Measurements from ENCODE around the gene HCN2.
"Not testable (repeated sequence)": the region's sequence is repeated elsewhere in the genome, so short reads cannot be mapped to it uniquely, and the experiment has no call there.

HCN2 gene

DNA sequence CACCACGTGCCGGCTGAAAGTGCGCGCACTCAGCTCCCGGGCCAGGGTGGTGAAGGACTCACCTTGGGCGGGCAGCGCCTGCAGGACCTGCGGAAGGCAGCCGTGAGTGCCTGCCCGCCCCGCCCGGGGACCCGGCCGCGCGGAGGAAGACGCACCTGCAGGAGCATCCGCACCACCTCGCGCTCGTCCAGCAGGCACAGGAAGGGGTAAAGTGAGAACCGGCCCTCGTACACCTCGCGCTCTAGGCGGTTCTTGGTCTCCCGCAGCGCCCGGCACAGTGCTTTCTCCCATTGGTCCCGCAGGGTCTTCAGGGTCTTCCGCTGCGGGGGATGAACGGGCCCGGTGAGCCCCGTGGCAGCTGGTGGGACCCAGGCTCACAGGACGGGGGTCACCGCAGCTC lies 33.0 kb downstream of the HCN2 start:
- DNase-seq = no peak

DNA sequence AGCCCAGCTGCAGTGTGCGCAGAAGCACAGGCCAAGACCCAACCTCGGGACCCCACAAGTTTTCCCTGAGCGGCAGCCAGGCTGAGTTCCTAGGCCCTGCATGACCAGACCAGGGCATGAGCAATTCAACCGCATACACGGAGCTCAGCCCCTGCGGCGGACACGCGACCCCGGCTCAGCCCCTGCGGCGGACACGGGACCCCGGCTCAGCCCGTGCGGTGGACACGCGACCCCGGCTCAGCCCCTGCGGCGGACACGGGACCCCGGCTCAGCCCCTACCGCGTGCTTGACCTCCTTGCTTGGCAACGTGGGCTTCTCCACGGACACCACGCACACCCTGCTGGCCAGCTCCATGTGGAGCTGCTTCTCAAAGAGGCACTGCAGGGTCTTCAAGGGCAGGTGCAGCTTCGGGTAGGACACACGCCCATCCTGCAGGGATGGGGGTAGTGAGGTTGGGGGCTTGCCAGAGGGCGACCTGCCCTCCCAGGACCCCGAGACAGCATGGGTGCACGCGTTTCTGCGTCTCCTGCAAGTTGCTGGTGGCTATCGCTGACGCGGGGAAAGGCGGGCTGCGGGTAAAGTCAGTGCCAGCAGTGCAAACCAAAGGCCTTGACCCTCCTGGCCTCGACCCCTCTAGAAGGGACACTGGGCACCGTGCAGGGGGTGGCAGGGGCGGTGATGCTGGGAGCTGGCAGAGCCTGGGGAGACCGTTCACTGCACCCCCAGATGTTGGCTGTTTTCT lies 33.7 kb downstream of the HCN2 start:
- no peak for DNase-seq

DNA sequence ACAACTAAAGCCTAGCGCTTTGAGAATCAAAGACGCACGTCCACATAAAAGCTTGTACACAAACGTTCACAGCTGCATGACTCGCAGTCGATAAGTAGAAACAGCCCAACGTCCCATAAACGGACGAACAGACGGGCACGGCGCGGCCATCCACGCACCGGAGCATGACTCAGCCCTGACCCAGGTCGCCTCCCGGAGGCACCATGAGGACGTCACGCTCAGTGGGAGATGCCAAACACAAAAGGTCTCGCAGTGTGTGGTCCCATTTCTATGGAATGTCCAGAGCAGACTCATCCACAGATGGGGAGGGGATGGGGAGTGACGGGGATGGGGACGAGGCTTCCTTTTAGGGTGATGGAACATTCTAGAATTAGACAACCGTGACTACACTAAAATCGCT lies 34.3 kb downstream of the HCN2 start:
- no peak for DNase-seq

DNA sequence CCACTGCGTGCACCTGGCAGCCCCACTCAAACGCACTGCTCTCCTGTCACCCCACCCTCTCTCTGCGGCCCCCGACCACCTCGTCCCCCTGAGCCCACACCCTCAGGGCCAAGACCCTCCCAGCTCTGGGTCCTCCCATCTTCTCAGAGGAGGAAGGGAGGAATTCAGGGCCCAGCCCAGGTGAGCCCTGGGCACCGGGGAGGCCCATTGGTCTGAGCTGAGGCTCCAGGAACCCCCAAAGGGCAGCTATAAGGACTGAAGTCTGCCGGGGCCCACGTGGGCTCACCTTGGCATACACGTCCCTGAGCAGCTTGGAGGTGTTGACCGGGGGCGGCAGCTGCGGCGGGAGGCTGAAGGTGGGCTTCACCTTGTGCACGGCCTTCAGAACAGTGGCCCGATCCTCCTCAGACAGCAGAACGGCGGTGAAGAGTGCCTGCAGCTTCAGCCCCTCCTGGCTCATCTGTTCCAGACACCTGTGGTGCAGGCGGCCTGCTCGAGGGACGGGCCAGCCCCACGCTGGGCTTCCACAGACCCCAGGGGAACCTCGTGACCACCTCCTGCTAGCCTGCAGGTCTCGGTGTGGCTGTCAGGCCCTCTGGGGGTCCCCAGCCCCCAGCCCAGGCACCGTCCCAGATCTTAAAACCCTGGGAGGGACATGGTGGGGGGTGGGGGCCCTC lies 34.9 kb downstream of the HCN2 start:
- no peak for DNase-seq

DNA sequence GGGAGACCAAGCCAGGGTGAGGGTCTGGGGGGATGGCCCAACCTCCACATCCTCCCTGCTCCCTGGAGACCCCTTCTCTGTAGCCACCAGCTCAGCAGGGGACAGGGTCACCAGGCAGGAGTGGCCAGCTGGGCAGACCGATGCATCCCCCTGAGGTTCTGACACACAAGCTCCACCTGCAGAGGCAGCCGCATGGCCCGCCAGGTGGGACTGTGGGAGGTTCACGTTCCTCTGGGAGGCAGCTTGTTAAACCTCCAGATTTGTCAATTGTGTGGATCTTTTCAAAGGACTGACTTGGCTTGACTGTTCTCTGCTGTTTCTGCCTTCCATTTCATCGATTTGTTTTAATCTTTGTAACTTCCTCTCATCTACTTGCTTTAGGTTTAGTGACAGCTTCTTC lies 35.6 kb downstream of the HCN2 start:
- DNase-seq = no peak

DNA sequence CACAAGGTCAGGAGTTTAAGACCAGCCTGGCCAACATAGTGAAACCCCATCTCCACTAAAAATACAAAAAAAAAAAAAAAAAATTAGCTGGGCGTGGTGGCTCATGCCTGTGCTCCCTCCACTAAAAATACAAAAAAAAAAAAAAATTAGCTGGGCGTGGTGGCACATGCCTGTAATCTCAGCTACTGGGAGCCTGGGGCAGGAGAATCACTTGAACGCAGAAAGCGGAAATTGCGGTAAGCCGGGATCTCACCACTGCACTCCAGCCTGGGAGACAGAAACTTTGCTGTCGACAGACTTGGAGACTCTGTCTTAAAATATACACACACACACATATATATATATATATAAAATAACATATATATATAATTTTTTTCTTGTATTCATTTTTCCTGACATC lies 36.9 kb downstream of the HCN2 start:
- DNase-seq = not testable (repeated sequence)

DNA sequence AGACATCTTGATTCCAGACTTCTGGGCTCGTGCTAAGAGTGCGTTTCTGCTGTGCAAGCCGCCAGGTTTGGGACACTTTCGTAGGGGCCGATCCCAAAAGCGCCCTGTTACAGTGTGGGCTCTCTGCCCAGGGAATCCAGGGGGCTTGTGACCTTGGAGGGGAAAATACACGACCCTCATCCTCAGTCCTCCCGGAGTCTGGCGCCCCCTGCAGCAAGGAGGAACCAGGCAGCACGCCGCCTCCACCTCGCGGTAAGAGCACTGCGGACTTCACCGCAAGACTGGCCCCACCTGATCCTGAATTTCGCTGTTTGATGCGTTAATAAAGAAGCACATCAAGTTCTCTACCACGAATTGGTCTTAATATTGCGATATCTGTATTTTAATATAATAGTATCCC lies 38.5 kb downstream of the HCN2 start:
- no peak for DNase-seq

DNA sequence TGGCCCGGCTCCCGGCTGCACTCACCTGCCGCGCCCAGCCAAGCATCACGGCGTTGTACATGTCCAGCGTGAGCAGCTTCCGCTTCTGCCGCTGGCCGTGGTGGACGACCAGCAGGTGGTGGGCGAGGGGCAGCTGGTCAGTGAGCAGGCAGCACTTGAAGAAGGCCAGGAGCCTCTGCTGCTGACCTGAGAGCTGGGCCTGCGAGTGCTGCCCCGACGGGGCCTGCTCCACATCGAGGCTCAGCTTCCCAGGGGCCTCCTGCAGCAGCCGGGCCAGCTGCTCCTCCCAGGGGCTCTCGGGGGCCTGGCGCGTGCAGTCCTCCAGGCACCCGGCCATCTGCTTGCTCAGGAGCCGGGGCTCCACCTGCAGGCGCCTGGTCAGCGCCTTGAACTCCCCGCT lies 39.8 kb downstream of the HCN2 start:
- not testable (repeated sequence) for DNase-seq

DNA sequence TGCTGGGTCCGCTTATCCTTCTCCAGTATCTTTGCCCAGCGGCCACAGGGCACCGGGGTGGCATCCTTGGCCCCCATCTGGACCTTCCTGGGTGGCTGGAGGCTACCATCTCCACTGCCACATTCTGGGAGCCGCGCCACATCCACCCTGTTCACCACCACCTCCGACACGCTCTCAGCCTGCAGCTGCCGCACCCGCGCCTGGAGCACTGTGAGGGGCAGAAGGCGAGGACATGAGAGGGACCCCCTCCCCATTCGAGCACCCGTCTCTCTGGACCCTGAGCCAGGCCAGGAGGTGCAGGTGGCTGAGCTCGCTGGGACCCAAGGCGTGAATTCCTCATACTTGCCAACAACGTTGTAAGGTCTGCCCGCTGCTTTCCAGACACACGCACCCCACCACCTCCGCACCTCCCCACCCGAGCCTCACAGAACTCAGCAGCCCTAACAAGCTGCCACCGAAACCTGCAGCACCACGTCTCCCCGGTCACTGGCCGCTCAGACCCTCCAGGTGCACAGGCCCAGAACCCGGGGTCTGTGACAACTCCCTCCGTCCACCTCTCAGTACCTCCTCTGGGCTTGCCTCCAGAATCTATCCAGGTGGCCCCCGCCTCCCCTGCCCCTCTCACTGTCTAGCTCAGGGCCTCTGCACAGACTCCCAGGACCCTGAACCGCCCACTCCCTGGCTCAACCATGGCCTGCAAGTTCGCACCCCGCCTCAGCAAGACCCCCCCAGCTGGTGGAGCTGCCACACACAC lies 40.5 kb downstream of the HCN2 start:
- no peak for DNase-seq

DNA sequence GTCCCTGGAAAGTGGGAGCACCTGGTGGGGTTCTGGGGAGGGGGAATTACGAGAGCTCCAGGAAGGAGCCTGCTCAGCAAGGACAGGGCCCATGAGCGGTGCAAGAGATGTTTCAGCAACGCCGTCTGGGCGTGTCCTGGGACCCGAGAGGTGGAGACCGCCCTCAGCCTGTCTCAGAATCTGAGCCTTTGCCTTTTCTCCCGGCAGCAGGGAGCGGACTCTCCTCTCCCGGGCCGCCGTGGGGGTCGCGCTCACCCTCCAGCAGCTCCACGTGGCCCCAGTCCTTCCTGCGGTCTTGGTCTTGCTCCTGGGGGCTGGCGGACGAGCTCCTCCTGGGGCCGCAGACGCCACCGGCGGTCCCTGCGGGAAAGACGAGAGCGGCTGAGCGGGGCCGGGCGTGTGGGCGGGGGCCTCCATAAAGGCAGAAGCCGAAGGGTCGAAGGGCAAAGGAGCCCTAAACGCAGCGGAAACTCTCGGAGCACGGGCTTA lies 42.9 kb downstream of the HCN2 start:
- no peak for DNase-seq

DNA sequence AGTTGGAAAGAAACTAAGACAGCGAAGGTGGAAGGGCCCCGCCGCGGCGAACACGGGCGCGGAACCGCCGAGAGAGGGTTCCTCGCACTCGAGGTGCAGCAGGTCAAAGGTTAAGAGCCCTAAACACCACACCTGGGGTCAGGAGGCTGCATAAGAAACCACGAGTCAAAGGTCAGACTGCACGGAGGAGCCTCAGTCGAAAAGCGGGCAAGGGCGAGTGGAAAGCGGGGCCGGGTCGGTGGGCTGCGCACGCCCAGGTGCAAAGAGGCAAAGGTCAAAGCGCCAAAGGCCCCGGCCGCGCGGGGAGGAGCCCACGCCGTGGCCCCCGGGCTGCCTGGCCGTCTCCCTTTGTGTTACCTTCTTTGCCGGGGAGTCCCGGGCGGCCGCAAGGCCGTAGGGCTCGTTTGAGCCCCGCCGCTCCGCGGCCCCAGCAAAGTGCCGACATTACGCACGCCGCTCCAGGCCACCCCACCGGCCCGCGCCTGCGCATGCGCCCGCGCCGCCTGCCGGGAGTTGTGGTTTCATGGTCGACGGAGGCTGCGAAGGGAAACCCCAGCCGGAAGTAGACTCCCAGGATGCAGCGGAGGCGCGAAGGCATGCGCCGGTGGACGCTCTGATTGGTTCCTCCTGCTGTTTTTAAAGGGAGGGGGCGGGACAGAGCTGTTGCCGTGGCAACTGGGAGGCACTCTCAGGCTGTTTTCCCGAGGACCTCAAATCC lies 43.5 kb downstream of the HCN2 start, which contains the start of gene POLRMT:
POLRMT (minus strand) TSS at position 470 of the 718 bp plus-strand sequence; CDS start at position 445, 25 bp downstream.
- DNase-seq = peak; percentile 98

DNA sequence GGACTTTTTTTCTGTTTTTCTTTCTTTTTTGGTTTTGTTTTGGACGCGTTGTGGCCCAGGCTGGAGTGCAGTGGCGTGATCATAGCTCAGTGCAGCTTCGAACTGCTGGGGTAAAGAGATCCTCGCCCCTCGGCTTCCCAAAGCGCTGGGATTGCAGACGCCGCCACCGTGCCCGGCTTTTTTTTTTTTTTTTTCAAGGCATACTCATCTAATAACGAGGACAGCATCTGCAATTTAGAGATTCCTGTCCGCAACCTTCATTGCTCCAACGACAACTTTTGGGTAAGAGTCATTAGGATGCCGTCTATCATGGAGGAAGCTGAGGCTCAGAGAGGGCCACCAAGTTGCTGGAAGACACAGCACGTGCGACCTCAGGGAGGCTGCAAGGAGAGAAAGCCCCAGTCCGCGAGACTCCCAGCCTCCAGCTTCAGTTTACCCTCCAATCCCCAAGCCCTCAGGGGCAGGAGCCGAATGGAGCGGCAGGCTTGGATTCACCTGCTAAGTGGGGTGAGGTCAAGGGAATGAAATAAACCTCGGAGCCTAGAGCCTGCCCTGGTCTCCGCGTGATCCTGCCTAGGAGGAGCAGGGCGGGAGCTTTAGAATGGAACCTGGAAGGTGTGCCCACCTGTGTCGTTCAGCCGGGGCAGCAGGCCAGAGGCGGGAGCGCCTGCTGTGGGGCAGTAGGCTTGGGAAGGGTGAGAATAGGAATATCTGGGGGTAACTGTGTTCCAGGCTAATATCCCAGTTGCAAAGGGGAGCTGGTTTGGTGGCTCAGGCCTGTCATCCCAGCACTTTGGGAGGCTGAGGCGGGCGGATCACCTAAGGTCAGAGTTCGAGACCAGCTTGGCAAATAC lies 44.3 kb downstream of the HCN2 start:
- DNase-seq = no peak

DNA sequence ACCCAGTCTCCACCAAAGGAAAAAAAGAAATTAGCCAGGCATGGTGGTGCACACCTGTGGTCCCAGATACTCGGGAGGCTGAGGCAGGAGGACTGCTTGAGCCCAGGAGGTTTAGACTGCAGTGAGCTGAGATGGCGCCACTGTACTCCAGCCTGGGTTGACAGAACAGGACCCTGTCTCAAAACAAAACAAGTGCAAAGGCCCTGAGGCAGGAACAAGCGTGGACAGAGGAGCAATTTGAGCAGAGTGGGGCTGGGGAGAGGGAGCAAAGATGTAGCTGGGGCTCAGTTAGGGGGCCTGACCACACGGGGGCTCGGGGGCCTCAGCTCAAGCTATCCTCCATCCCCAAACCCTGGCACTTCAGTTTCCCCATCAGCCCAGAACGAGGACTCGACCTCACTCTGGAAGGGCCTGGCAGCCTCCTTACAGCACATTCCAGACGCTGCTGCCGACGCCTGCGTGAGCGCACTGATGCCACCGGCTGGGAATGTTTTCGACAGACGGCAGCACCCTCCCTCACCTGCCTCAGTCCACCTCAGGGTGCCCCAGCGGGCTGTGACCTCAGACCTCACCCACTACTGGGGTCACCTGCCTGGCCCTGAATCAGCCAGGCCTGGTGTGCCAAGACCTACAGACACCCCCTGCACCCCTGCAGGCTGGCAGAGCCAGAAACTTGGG lies 45.4 kb downstream of the HCN2 start:
- DNase-seq = no peak

DNA sequence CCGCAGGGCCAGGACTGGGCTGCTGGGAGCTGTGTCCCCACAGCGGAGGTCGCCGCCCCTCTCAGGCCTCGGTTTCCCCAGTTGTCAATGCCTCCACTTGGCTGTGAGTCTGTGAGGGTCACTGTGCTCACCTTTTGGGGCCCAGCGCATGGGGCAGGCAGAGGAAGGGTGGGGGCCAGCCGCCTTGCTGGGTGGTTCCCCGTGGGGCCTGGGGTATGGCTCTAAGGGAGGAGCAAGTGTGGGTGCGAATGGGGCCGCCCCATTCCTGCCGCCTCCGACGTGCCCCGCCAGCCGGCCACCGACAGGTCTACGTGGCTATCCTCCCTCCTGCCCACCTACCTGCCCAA lies 49.2 kb downstream of the HCN2 start:
- no peak for DNase-seq

DNA sequence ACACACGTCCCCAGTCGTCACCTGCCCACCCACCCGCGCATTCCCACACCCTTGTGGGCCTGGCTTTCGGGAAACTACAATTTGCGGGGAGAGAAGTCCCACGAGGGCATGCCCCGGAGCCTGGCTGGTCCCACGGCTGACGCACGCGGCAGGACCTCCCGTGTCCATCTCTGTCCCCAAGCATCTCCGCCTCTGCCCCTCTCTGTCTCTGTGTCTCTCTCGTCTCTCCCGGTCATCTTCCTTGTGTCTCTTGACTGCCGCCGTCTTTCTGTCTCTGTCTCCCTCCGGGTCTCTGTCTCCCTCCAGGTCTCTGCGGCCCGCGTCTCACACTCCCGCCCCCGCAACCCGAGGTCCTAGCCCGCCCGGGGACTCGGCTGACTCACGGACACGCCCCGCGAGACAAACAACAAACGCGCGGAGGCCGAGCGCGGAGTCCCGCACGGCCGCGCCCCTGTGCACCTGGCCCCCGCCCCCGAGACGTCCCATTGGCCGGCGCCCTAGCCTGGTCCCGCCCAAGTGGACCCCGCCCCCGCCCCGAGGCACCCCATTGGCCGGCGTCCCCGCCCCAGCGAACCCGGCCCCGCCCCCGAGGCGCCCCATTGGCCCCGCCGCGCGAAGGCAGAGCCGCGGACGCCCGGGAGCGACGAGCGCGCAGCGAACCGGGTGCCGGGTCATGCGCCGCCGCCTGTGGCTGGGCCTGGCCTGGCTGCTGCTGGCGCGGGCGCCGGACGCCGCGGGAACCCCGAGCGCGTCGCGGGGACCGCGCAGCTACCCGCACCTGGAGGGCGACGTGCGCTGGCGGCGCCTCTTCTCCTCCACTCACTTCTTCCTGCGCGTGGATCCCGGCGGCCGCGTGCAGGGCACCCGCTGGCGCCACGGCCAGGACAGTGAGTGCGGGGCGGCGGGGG lies 49.8 kb downstream of the HCN2 start, which contains the start of gene FGF22:
FGF22 (plus strand) TSS at position 627 of the 908 bp plus-strand sequence; CDS start at position 674, 47 bp downstream.
- DNase-seq = peak; percentile 64

DNA sequence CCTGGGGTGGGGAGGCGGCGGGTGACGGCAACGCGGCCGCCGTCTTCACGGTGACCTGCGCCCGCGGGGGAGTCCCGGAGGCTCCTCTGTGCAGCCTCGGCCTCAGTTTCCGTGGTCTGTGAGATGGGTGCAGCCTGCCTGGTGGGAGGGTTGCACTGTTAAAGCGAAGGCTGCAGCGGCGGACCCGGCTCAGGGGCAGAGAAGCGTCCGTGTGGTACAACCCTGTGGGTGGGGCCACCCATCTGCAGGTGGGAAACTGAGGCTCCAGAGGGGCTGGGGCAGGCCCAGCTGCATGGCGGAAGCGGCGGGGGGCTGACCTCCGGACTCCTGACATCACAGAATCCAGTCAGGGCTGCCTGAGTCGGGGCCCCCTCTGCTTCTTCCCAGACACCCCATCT lies 50.5 kb downstream of the HCN2 start:
- no peak for DNase-seq

DNA sequence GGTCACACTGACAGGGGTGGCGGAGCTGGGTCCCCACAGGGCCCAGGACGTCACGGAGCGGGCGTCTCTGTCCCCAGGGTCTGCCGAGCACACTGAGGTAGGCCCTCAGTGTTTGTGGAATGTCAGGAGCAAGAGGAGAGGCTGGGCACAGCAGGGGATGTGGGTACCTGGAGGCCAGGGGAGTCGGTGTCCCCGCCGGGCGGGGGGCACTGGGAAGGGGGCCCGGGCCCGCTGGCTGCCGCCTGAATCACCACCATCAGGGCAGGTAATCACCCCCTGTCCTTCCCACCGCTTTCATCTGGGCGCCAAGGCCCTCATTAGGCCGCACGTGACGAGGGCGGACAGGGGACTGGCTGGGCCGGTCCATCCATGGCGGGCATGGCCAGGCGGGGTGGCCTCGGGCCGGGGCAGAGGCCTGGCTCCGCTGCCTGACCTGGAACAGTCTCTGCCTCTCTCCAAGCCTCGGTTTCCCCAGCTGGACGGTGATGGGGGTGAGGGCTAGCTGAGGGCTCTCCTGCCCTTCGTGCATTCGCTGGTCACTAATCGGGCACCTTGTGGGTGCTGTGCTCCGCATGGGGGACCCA lies 51.0 kb downstream of the HCN2 start:
- DNase-seq = no peak

DNA sequence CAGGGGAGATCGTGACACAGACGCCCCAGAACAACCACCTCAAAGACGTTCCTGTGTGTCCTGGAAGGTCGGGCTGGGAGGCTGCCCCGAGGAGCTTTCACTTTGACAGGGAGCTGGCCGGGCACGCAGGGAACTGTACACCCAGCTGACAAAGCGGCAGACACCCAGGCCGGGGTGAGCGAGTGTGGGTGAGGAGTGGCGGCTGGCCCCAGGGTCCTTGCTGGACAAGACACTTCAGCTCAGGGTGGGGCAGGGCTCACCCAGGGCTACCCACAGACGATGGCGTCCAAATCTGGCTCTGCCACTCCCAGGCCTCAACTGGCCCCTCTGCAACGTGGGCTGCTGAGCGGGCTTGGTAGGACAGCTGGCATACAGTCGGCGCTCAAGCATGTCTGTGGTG lies 52.0 kb downstream of the HCN2 start:
- no peak for DNase-seq

DNA sequence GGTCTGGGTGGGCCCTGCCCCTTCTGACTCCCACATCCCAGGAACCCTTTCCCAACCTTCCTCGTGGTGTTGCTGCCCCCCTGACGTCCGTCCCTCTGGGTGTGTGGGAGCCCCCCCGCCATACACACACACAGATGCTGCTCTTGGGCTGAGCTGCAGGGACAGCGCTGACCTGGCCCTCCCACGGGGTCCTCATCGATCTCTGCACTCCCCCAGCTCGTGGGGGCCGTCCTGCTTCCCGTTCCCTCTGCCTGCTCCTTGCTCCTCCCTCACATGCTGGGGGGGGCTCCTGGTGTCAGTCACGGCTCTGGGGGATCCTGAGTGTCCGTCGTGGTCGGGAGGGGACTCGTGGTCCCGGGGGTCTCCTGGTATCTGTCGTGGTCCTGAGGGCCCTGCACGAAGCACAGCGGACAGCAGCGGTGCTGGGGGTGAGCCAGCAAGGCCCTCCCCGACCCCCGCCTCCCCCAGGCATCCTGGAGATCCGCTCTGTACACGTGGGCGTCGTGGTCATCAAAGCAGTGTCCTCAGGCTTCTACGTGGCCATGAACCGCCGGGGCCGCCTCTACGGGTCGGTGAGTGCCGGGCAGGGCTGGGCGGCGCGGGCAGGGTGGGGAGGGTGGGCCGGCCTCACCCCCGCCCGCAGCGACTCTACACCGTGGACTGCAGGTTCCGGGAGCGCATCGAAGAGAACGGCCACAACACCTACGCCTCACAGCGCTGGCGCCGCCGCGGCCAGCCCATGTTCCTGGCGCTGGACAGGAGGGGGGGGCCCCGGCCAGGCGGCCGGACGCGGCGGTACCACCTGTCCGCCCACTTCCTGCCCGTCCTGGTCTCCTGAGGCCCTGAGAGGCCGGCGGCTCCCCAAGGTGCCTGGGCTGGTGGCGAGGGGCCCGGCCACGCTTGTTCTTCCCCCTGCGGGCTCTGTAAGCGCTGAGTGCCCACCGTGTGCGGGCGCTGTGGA lies 53.4 kb downstream of the HCN2 start:
- DNase-seq = no peak

Measured in COR-L47 (cell line).